Neural progenitor cell (in vitro differentiated cells): Measurements from ENCODE around the gene CYGB. TPM values are rescaled to one million over a fixed set of nuclear protein-coding genes. Genes with fewer than 3 reads are reported as not detected.
A peak's percentile ranks its signal among the peaks of the same experiment; 100 is the strongest.

Source experiments
- DNase-seq: peaks from one replicate; pipeline ENCODE4 v3.0.0-alpha.2; 2016; ENCODE audit warnings: low spot score
- H2AFZ ChIP-seq: fragments of 200-600 bp; sonication (generic); replicated peaks from 2 replicates; pipeline ENCODE4 v1.6.1; 2016; ENCODE audit warnings: antibody characterized with exemption
- H3F3A ChIP-seq: fragments of 200-600 bp; sonication (generic); 2 replicates; pipeline ENCODE4 v1.6.1; 2016; ENCODE audit warnings: antibody characterized with exemption, low read depth
- H3K27ac ChIP-seq: fragments of 200-600 bp; sonication (generic); 2 replicates; pipeline ENCODE4 v1.5.1; 2016; ENCODE audit warnings: mild to moderate bottlenecking
- H3K27me3 ChIP-seq: fragments of 200-600 bp; sonication (generic); 2 replicates; pipeline ENCODE4 v1.6.1; 2016; ENCODE audit warnings: mild to moderate bottlenecking, moderate library complexity
- H3K36me3 ChIP-seq: fragments of 200-600 bp; sonication (generic); 2 replicates; pipeline ENCODE4 v1.5.1; 2016
- H3K4me1 ChIP-seq: fragments of 200-600 bp; sonication (generic); 2 replicates; pipeline ENCODE4 v1.6.1; 2016; ENCODE audit warnings: mixed run types
- H3K4me2 ChIP-seq: fragments of 200-600 bp; sonication (generic); 2 replicates; pipeline ENCODE4 v1.6.1; 2016
- H3K4me3 ChIP-seq: fragments of 200-600 bp; sonication (generic); 2 replicates; pipeline ENCODE4 v1.5.1; 2016
- H3K79me2 ChIP-seq: fragments of 200-600 bp; sonication (generic); 2 replicates; pipeline ENCODE4 v1.6.1; 2016; ENCODE audit warnings: low read depth
- H3K9ac ChIP-seq: fragments of 200-600 bp; sonication (generic); 2 replicates; pipeline ENCODE4 v1.6.1; 2016
- H3K9me3 ChIP-seq: fragments of 200-600 bp; sonication (generic); 2 replicates; pipeline ENCODE4 v1.5.1; 2016; ENCODE audit warnings: low read depth
- H4K20me1 ChIP-seq: fragments of 200-600 bp; sonication (generic); 2 replicates; pipeline ENCODE4 v1.6.1; 2016; ENCODE audit warnings: low read depth
- H3K27ac Mint-ChIP-seq: 3 replicates; pipeline ENCODE4 v1.8.0; 2021; ENCODE audit warnings: mixed read lengths
- H3K27me3 Mint-ChIP-seq: 2 replicates; pipeline ENCODE4 v1.8.0; 2022; ENCODE audit warnings: low read depth, mild to moderate bottlenecking, inconsistent platforms, moderate library complexity, mixed read lengths; ENCODE audit not compliant: insufficient read depth
- H3K36me3 Mint-ChIP-seq: 3 replicates; pipeline ENCODE4 v1.8.0; 2021; ENCODE audit warnings: mixed read lengths
- H3K4me1 Mint-ChIP-seq: 3 replicates; pipeline ENCODE4 v1.8.0; 2021; ENCODE audit warnings: mixed read lengths
- H3K4me3 Mint-ChIP-seq: 3 replicates; pipeline ENCODE4 v1.8.0; 2021; ENCODE audit warnings: mild to moderate bottlenecking, moderate library complexity, mixed read lengths
- H3K9me3 Mint-ChIP-seq: 3 replicates; pipeline ENCODE4 v1.8.0; 2020; ENCODE audit warnings: mixed read lengths
- EZH2 ChIP-seq: fragments of 200-600 bp; sonication (generic); IDR thresholded peaks from 2 replicates; pipeline ENCODE4 v1.6.1; 2017; ENCODE audit warnings: antibody characterized with exemption, mild to moderate bottlenecking, moderate library complexity
- EZH2phosphoT487 ChIP-seq: fragments of 200-600 bp; sonication (generic); IDR thresholded peaks from 2 replicates; pipeline ENCODE4 v1.6.1; 2017; ENCODE audit warnings: antibody characterized with exemption
- total RNA-seq: library from RNA; depleted of rRNA; stranded (reverse); fragments of >200 nt; gene quantifications from 2 replicates; pipeline ENCODE4 v1.2.3, GENCODE V29; 2015; ENCODE audit warnings: low replicate concordance
- TF ChIP-seq, protein P1 (sequence below): fragments of 200-600 bp; sonication (generic); IDR thresholded peaks from 2 replicates; pipeline ENCODE4 v1.5.1; 2017; ENCODE audit warnings: antibody characterized with exemption, mild to moderate bottlenecking

The CYGB gene
- total RNA-seq, 1 donor from 2014 or later: not detected

DNA sequence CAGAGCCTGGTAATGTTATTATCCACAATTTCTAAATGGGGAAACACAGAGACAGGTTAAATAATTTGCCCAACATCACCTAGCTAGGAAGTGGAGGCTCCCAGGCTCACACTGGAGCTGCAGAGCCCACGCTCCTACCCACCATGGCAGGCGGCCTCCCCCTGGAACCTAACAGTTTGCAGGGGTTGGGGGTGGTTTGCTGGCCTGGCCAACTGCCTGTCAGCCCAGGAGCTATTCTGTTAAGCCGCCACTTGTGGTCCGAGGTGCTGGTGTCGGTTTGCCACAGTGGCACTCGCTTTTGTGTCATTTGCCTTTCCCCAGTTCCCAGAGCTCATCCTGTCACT lies 5.9 kb upstream of the CYGB start:
- H3K4me3 ChIP-seq: no peak overlapping the region
- peaks cover 27% of the 10 kb centered on the region for H3F3A ChIP-seq
- H3K27me3 Mint-ChIP-seq: peaks cover 21% of the 10 kb centered on the region
- peak; percentile 34 for DNase-seq
- no peaks in the 10 kb centered on the region for H3K36me3 ChIP-seq
- H2AFZ ChIP-seq: no peak overlapping the region
- H3K27me3 ChIP-seq: peaks cover 42% of the 10 kb centered on the region
- no peaks in the 10 kb centered on the region for H3K9me3 ChIP-seq
- H3K4me1 Mint-ChIP-seq: peaks cover 54% of the 10 kb centered on the region
- TF ChIP-seq, protein P1, sequence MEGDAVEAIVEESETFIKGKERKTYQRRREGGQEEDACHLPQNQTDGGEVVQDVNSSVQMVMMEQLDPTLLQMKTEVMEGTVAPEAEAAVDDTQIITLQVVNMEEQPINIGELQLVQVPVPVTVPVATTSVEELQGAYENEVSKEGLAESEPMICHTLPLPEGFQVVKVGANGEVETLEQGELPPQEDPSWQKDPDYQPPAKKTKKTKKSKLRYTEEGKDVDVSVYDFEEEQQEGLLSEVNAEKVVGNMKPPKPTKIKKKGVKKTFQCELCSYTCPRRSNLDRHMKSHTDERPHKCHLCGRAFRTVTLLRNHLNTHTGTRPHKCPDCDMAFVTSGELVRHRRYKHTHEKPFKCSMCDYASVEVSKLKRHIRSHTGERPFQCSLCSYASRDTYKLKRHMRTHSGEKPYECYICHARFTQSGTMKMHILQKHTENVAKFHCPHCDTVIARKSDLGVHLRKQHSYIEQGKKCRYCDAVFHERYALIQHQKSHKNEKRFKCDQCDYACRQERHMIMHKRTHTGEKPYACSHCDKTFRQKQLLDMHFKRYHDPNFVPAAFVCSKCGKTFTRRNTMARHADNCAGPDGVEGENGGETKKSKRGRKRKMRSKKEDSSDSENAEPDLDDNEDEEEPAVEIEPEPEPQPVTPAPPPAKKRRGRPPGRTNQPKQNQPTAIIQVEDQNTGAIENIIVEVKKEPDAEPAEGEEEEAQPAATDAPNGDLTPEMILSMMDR: no peak
- H3K4me2 ChIP-seq: no peak overlapping the region
- H3K9ac ChIP-seq: no peak overlapping the region
- H3K27ac Mint-ChIP-seq: peak overlapping the region; percentile 65
- H3K4me1 ChIP-seq: peaks cover 28% of the 10 kb centered on the region
- H3K36me3 Mint-ChIP-seq: no peaks in the 10 kb centered on the region
- no peaks in the 10 kb centered on the region for H3K9me3 Mint-ChIP-seq
- H3K4me3 Mint-ChIP-seq: peak overlapping the region; percentile 76
- no peaks in the 10 kb centered on the region for H3K79me2 ChIP-seq
- no peak overlapping the region for H3K27ac ChIP-seq
- no peaks in the 10 kb centered on the region for H4K20me1 ChIP-seq

DNA sequence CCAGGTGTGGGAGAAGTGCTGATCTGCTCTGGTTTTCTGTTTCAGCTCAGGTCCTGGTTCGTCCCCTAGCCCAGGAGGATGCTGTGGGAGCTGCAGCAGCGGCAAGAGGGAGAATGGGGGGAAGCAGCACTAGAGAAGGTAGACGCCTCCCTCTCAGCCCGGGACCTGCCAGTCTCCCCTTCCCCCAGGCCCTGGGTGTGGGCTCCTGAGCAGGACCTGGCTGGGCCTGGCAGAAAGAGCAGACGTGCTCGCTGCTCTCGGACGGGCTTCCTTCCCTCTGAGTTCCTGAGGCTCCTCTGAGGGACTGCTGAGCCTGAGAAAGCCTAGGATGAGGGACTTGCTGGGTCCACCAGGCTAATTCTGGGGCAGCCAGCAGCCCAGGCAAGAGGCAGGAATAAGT lies 5.5 kb upstream of the CYGB start:
- Histone ChIP-seq H3K9ac (no peak overlapping the region), H3K79me2 (no peaks in the 10 kb centered on the region), H2AFZ (no peak overlapping the region), H3F3A (peaks cover 22% of the 10 kb centered on the region), H4K20me1 (no peaks in the 10 kb centered on the region), H3K27me3 (peaks cover 47% of the 10 kb centered on the region), H3K4me2 (no peak overlapping the region), H3K4me1 (peaks cover 33% of the 10 kb centered on the region), H3K36me3 (no peaks in the 10 kb centered on the region), H3K4me3 (no peak overlapping the region), H3K27ac (no peak overlapping the region), H3K9me3 (no peaks in the 10 kb centered on the region)
- H3K9me3 Mint-ChIP-seq: no peaks in the 10 kb centered on the region
- peak overlapping the region; percentile 59 for H3K4me3 Mint-ChIP-seq
- H3K27ac Mint-ChIP-seq: no peak overlapping the region
- peaks cover 56% of the 10 kb centered on the region for H3K4me1 Mint-ChIP-seq
- DNase-seq: no peak
- TF ChIP-seq, protein P1: no peak
- TF ChIP-seq EZH2 (no peak), EZH2phosphoT487 (no peak)
- H3K27me3 Mint-ChIP-seq: peaks cover 23% of the 10 kb centered on the region
- no peaks in the 10 kb centered on the region for H3K36me3 Mint-ChIP-seq

DNA sequence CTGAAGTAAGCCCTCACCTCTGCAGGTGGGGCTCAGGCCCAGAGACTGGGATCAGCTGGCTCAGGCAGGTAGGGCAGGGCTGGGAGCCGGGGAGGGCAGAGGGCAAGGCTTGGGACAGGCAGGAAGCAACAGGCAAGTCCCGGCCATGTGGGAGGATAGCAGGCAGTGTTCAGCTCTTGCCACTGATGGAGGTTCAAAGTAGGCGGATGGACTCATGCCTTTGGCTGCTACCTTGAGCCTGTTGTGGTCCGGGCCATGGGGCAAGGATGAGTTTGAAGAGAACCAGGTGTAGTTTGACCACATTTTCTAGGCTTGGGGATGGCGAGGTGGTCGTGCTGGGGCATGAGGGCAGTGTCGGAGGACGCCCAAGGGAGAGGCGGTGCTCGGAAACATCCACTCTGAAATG lies 5.1 kb upstream of the CYGB start:
- Mint-ChIP-seq H3K36me3 (no peaks in the 10 kb centered on the region), H3K4me1 (peaks cover 56% of the 10 kb centered on the region), H3K27me3 (peaks cover 23% of the 10 kb centered on the region), H3K27ac (no peak overlapping the region), H3K9me3 (no peaks in the 10 kb centered on the region), H3K4me3 (no peak overlapping the region)
- Histone ChIP-seq H4K20me1 (no peaks in the 10 kb centered on the region), H3K4me1 (peaks cover 33% of the 10 kb centered on the region), H3K9me3 (no peaks in the 10 kb centered on the region), H2AFZ (no peak overlapping the region), H3K9ac (no peak overlapping the region), H3K79me2 (no peaks in the 10 kb centered on the region), H3K4me2 (no peak overlapping the region), H3K4me3 (no peak overlapping the region), H3F3A (peaks cover 18% of the 10 kb centered on the region), H3K27ac (no peak overlapping the region), H3K27me3 (peaks cover 51% of the 10 kb centered on the region), H3K36me3 (no peaks in the 10 kb centered on the region)
- DNase-seq: no peak
- no peak for TF ChIP-seq EZH2phosphoT487
- TF ChIP-seq, protein P1: no peak
- no peak for TF ChIP-seq EZH2
